PC-9 (cell line): ENCODE results near the gene GABRB1.

Experiments
- CTCF ChIP-seq: fragments of 200-600 bp; sonication (generic); conservative IDR thresholded peaks from 2 replicates; pipeline ENCODE4 v1.6.1; 2017; ENCODE audit warnings: mixed run types, antibody characterized with exemption, mild to moderate bottlenecking, moderate library complexity
- EZH2 ChIP-seq: fragments of 200-600 bp; sonication (generic); IDR thresholded peaks from 2 replicates; pipeline ENCODE4 v1.8.0; 2017; ENCODE audit warnings: antibody characterized with exemption, low read depth

- no peak for TF ChIP-seq EZH2
- TF ChIP-seq CTCF: no peak
Observed at GRCh38 chr4:47184083-47184482, 152.7 kb downstream of the GABRB1 start.
